ENCODE data around the gene KYNU.

The KYNU gene

DNA sequence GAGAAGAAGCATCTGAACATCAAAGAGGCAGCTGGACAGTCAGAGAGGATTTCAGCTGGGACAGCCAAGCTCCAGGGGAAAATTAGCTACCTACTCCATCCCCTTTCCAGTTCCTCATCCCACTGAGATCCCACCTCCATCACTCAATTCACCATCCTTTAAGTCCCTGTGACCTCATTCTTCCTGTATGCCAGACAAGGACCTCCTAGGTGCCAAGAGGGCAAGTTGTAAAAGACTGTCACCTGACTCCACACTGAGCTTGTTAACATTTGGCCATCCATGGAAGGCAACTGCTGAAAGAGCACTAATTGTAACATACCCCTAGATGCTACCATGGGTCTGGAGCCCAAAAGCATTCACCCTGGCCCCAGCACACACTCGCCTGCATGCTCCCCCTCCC, 97.8 kb downstream of the KYNU start:
- TF ChIP-seq, protein P1, sequence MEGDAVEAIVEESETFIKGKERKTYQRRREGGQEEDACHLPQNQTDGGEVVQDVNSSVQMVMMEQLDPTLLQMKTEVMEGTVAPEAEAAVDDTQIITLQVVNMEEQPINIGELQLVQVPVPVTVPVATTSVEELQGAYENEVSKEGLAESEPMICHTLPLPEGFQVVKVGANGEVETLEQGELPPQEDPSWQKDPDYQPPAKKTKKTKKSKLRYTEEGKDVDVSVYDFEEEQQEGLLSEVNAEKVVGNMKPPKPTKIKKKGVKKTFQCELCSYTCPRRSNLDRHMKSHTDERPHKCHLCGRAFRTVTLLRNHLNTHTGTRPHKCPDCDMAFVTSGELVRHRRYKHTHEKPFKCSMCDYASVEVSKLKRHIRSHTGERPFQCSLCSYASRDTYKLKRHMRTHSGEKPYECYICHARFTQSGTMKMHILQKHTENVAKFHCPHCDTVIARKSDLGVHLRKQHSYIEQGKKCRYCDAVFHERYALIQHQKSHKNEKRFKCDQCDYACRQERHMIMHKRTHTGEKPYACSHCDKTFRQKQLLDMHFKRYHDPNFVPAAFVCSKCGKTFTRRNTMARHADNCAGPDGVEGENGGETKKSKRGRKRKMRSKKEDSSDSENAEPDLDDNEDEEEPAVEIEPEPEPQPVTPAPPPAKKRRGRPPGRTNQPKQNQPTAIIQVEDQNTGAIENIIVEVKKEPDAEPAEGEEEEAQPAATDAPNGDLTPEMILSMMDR (IDR thresholded peaks at IDR 0.05; ENCODE audit: insufficient read depth, low read length, missing control alignments): no peak
- DNase-seq (ENCODE audit: low read depth, low spot score): no peak
- POLR2A ChIA-PET: no interaction called here
- no peak overlapping the region for H3K4me3 ChIP-seq (ENCODE audit: low read depth, low read length)
- CTCF ChIA-PET: no interaction called here

DNA sequence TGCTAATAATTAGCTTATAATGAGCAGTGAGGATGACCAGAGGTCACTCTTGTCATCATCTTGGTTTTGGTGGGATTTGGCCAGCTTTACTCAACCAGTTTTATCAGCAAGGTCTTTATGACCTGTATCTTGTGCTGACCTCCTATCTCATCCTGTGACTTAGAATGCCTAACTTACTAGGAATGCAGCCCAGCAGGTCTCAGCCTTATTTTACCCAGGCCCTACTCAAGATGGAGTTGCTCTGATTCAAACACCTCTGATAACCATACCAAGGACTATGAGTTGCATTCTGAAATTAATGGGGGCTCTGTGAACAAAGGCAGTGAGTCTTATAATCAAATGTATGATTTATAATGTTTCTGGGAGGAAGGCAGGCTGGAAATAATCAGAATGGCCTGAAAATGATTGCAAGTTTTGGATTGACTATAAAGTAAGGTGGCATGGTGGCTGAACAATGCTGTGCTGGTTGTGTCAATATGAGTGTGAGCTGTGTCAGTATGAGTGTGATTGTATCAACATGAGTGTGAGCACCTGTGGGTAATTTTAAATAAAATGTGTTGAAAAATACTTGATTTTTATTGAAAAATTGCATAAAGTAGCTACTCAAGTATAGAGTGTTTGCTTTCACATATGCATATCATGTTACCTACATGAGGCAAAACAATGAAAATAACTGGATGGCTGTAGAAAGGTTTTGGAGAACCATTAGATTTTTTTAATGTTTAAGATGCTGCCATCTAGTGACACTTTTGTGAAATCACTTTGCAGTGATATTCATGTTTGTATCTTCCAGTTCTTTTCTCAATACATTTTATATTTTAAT, 103.0 kb downstream of the KYNU start:
- no peak overlapping the region for H3K4me3 ChIP-seq (ENCODE audit: low read depth, low read length)
- TF ChIP-seq, protein P1 (IDR thresholded peaks at IDR 0.05; ENCODE audit: insufficient read depth, low read length, missing control alignments): peak; percentile 15
- ChIA-PET CTCF (interaction anchor here (0.8 to 2.0 kb wide), 6 partner anchors 8 to 304 kb away, joined by 3 to 12 read pairs (median 4); no protein-coding TSS in a partner anchor), POLR2A (no interaction called here)
- no peak for DNase-seq (ENCODE audit: low read depth, low spot score)

DNA sequence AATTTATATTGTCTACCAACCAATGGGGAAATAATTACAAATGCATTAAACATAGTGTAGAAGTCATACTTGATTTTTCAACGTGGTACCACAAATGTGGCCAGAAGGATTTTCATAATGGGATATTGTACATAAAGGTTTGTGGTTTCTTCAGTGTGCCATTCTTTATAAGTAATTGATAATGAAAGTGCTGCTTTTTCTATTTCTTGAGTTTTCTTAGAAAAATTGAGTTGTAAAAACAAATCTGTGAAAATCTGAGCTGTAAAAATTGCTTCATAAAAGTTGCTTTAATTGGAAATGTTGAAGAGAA, 103.6 kb downstream of the KYNU start:
- no peak for DNase-seq (ENCODE audit: low read depth, low spot score)
- TF ChIP-seq, protein P1 (IDR thresholded peaks at IDR 0.05; ENCODE audit: insufficient read depth, low read length, missing control alignments): no peak
- ChIA-PET CTCF (interaction anchor here (0.8 to 2.0 kb wide), 5 partner anchors 9 to 299 kb away, joined by 3 to 12 read pairs (median 5); no protein-coding TSS in a partner anchor), POLR2A (no interaction called here)
- no peak overlapping the region for H3K4me3 ChIP-seq (ENCODE audit: low read depth, low read length)

DNA sequence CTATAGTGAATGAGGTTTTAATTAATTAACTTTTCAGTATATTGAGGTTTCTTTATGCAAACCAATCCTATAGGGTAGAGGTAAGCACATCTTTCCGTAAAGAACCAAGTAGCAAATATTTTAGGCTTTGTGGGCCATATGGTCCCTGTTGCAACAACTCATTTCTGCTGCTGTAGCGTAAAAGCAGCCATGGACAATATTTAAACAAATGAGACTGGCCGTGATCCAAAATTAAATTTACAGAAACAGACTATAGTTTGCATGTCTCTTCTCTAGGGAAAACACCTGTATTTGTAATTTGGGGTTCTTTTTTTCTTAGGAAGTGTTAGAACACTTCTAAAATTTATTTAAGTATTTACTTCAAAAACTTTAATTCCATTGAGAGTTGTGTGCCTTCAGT, 104.3 kb downstream of the KYNU start:
- no peak overlapping the region for H3K4me3 ChIP-seq (ENCODE audit: low read depth, low read length)
- TF ChIP-seq, protein P1 (IDR thresholded peaks at IDR 0.05; ENCODE audit: insufficient read depth, low read length, missing control alignments): no peak
- POLR2A ChIA-PET: no interaction called here

DNA sequence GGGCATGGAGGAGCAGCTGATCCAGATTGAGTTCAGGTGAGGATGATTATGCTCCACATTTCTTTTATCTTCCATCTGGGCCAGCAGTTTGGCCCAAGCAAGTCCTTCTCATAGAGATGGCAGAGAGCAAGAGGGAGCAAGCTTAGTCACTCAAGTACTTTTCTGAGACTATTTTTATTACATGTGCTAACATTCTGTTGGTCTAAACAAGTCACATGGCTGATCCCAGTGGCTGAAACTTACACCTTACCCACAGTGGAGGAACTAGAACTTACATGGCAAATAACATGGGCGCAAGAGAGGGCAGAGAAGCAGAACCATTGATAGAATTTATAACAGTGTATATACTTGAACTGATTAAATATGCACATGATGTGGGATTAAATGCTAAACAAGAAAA, 105.7 kb downstream of the KYNU start:
- ChIA-PET CTCF (interaction anchor here (1.0 kb wide), 1 partner anchor 16 kb away, joined by 3 read pairs; no protein-coding TSS in a partner anchor), POLR2A (no interaction called here)
- DNase-seq (ENCODE audit: low read depth, low spot score): no peak
- H3K4me3 ChIP-seq (ENCODE audit: low read depth, low read length): no peak overlapping the region
- TF ChIP-seq, protein P1 (IDR thresholded peaks at IDR 0.05; ENCODE audit: insufficient read depth, low read length, missing control alignments): no peak

More for the DNA sequence above, 104.3 kb downstream of the KYNU start:
- no peak for DNase-seq (ENCODE audit: low read depth, low spot score)
- CTCF ChIA-PET: interaction anchor here (1.2 to 2.0 kb wide), 3 partner anchors 8 to 299 kb away, joined by 5 to 12 read pairs (median 8); no protein-coding TSS in a partner anchor

DNA sequence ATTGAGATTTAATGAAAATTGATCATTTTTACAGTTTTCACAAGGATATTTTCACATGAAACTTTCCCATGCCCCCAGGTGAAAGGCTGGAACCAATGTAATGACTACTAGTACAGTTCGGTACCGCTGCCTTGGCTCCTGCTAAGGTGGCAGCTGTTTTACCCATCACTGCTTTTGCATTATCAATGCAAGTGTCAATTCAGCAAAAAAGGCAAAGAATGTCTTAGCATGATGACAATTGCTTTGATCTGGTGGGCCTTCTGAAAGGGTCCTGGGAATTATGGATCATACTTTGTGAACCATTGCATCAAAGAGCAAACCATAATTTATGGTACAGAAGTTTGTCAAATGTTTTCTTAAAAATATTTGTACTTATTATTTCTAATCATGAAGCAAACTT, 107.2 kb downstream of the KYNU start:
- CTCF ChIA-PET: no interaction called here
- POLR2A ChIA-PET: no interaction called here

More for the DNA sequence above, 107.2 kb downstream of the KYNU start:
- DNase-seq (ENCODE audit: low read depth, low spot score): no peak
- no peak overlapping the region for H3K4me3 ChIP-seq (ENCODE audit: low read depth, low read length)
- TF ChIP-seq, protein P1 (IDR thresholded peaks at IDR 0.05; ENCODE audit: insufficient read depth, low read length, missing control alignments): no peak

Data from AG04449 (cell line).